HG03045 (cell line): ENCODE results near the gene MPIG6B.
A peak's percentile ranks its signal among the peaks of the same experiment; 100 is the strongest.
"Not testable (repeated sequence)": the region's sequence is repeated elsewhere in the genome, so short reads cannot be mapped to it uniquely, and the experiment has no call there.

Experiments
- ATAC-seq: cut with Tn5 transposase; IDR thresholded peaks from one replicate; pipeline ENCODE4 v1.9.1; 2021; ENCODE audit warnings: mild to moderate bottlenecking, moderate library complexity; ENCODE audit not compliant: unreplicated experiment

MPIG6B gene

GRCh38 chr6:31700740-31701401 is 22.3 kb upstream of the MPIG6B start:
- ATAC-seq, result no peak

GRCh38 chr6:31701666-31702404 is 21.3 kb upstream of the MPIG6B start:
- no peak for ATAC-seq

- peak; percentile 3 for ATAC-seq
Measured at GRCh38 chr6:31702405-31702818, 20.8 kb upstream of the MPIG6B start.

GRCh38 chr6:31702819-31703716 is 20.1 kb upstream of the MPIG6B start, which contains the start of gene ABHD16A:
ABHD16A (minus strand) TSS chr6:31703324; CDS start chr6:31703281, 43 bp downstream.
- ATAC-seq, result peak; percentile 92

GRCh38 chr6:31705931-31706330 is 17.2 kb upstream of the MPIG6B start:
- ATAC-seq, result no peak

- no peak for ATAC-seq
Measured at GRCh38 chr6:31706599-31706998, 16.6 kb upstream of the MPIG6B start, which contains the start of gene LY6G6F. LY6G6F (plus strand) TSS chr6:31706866; CDS start chr6:31706907, 41 bp downstream.

- no peak for ATAC-seq
Measured at GRCh38 chr6:31707701-31708100, 15.5 kb upstream of the MPIG6B start.

GRCh38 chr6:31708224-31708623 is 14.9 kb upstream of the MPIG6B start:
- ATAC-seq, result no peak

GRCh38 chr6:31709157-31709556 is 14.0 kb upstream of the MPIG6B start:
- ATAC-seq, result not testable (repeated sequence)

- no peak for ATAC-seq
Measured at GRCh38 chr6:31710523-31711219, 12.5 kb upstream of the MPIG6B start.

GRCh38 chr6:31711233-31711632 is 11.9 kb upstream of the MPIG6B start:
- no peak for ATAC-seq

- no peak for ATAC-seq
Measured at GRCh38 chr6:31712296-31712695, 10.9 kb upstream of the MPIG6B start.

- ATAC-seq, result no peak
Measured at GRCh38 chr6:31713465-31713864, 9.7 kb upstream of the MPIG6B start.

GRCh38 chr6:31713991-31714684 is 9.0 kb upstream of the MPIG6B start:
- no peak for ATAC-seq

GRCh38 chr6:31715022-31715958 is 7.9 kb upstream of the MPIG6B start, which contains the start of gene LY6G6D:
LY6G6D (plus strand) TSS chr6:31715348; CDS start chr6:31715356, 8 bp downstream.
- no peak for ATAC-seq

GRCh38 chr6:31717499-31718222 is 5.5 kb upstream of the MPIG6B start:
- no peak for ATAC-seq

GRCh38 chr6:31718265-31718664 is 4.9 kb upstream of the MPIG6B start:
- no peak for ATAC-seq

GRCh38 chr6:31719001-31719400 is 4.2 kb upstream of the MPIG6B start:
- no peak for ATAC-seq
